GM18499 (cell line): ENCODE data around the gene ZNF230.

Experiments
- ATAC-seq: cut with Tn5 transposase; IDR thresholded peaks from one replicate; pipeline ENCODE4 v1.9.1; 2021; ENCODE audit warnings: moderate number of reproducible peaks; ENCODE audit not compliant: insufficient read depth, unreplicated experiment

The ZNF230 gene

DNA sequence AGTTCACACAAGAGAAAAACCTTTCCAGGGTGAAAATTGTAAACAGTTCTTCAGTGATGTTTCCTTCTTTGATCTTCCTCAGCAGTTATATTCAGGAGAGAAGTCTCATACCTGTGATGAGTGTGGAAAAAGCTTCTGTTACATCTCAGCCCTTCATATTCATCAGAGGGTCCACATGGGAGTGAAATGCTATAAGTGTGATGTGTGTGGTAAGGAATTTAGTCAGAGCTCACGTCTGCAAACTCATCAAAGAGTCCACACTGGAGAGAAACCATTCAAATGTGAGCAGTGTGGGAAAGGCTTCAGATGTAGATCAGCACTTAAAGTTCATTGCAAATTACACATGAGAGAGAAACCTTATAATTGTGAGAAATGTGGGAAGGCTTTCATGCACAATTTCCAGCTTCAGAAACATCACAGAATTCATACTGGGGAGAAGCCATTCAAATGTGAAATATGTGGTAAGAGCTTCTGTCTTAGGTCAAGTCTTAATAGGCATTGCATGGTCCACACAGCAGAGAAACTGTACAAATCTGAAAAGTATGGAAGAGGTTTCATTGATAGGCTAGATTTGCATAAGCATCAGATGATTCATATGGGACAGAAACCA, 29.3 kb downstream of the ZNF230 start:
- ATAC-seq: no peak

- ATAC-seq: no peak
Observed at GRCh38 chr19:44042147-44042546, 39.4 kb downstream of the ZNF230 start.

GRCh38 chr19:44050740-44051649, 48.2 kb downstream of the ZNF230 start:
- no peak for ATAC-seq

GRCh38 chr19:44051650-44052402, 49.1 kb downstream of the ZNF230 start, which contains the start of gene ZNF223:
Gene ZNF223, plus strand, starts transcription at chr19:44052036. Its CDS starts 3,141 bp downstream, at chr19:44055177.
- ATAC-seq: no peak

GRCh38 chr19:44055870-44056269, 53.1 kb downstream of the ZNF230 start:
- ATAC-seq: no peak

DNA sequence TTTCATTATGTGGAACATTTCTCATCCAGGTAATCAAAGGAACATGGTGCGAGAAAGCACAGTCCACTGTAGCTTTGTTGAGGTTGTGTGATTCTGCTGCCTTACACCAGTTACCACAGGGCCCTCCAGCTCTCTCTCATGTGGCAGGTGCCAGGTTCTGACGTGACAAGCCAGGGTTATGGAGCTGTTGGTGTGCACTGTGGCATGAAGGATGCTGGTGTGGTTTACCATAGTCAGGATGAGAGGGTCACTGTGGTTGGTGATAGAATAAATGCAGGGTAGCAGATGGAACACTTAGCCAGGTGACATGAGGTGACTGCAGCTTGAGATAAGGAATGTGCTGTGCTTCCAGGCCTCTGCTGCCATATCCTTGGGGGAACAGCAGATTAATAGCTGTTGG, 56.5 kb downstream of the ZNF230 start:
- ATAC-seq: no peak

DNA sequence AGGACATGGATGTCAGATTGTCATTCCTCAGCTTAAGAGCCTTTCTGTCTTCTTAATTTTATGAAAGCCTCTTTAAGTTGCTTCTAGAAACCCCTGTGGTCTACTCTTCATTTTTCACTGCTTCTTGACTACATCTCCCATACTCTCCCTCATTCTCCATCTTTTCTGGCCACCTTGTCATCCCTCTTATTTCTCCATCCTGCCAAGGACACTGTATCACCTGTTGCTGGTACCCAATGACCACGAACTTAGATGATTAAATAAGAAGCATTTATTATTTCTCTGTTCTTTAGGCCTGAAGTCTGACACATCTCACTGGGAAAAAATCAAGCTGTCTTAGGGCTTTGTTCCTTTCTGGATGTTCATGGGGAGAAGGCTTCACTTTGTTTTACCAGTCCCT, 58.3 kb downstream of the ZNF230 start:
- no peak for ATAC-seq
